ENCODE results near the gene GMPPA.

The GMPPA gene

GRCh38 chr2:219522111-219523030 lies 23.7 kb downstream of the GMPPA start:
- peak; percentile 55 for DNase-seq (ENCODE audit: low read depth)

- DNase-seq (ENCODE audit: low read depth): no peak
Observed at GRCh38 chr2:219523031-219523671, 24.5 kb downstream of the GMPPA start.

GRCh38 chr2:219524817-219525216 lies 26.1 kb downstream of the GMPPA start:
- no peak for DNase-seq (ENCODE audit: low read depth)

- DNase-seq (ENCODE audit: low read depth): no peak
Observed at GRCh38 chr2:219525533-219526232, 27.0 kb downstream of the GMPPA start.

GRCh38 chr2:219526320-219527075 lies 27.8 kb downstream of the GMPPA start:
- no peak for DNase-seq (ENCODE audit: low read depth)

- DNase-seq (ENCODE audit: low read depth): no peak
Observed at GRCh38 chr2:219527076-219527394, 28.3 kb downstream of the GMPPA start.

- no peak for DNase-seq (ENCODE audit: low read depth)
Observed at GRCh38 chr2:219527472-219527871, 28.8 kb downstream of the GMPPA start.

GRCh38 chr2:219530048-219530963 lies 31.6 kb downstream of the GMPPA start:
- DNase-seq (ENCODE audit: low read depth): peak; percentile 48

GRCh38 chr2:219531639-219532377 lies 33.1 kb downstream of the GMPPA start:
- no peak for DNase-seq (ENCODE audit: low read depth)

GRCh38 chr2:219532378-219532649 lies 33.6 kb downstream of the GMPPA start:
- no peak for DNase-seq (ENCODE audit: low read depth)

GRCh38 chr2:219533930-219534661 lies 35.4 kb downstream of the GMPPA start:
- no peak for DNase-seq (ENCODE audit: low read depth)

- no peak for DNase-seq (ENCODE audit: low read depth)
Observed at GRCh38 chr2:219536425-219536824, 37.7 kb downstream of the GMPPA start.

- DNase-seq (ENCODE audit: low read depth): no peak
Observed at GRCh38 chr2:219536967-219537366, 38.3 kb downstream of the GMPPA start.

- no peak for DNase-seq (ENCODE audit: low read depth)
Observed at GRCh38 chr2:219537657-219538488, 39.2 kb downstream of the GMPPA start.

GRCh38 chr2:219538504-219538951 lies 39.8 kb downstream of the GMPPA start:
- DNase-seq (ENCODE audit: low read depth): no peak

- no peak for DNase-seq (ENCODE audit: low read depth)
Observed at GRCh38 chr2:219538956-219539788, 40.5 kb downstream of the GMPPA start.

GRCh38 chr2:219539926-219540678 lies 41.4 kb downstream of the GMPPA start:
- DNase-seq (ENCODE audit: low read depth): no peak
